ENCODE data around the gene PCDHA3. TPM values are rescaled to one million over a fixed set of nuclear protein-coding genes. Genes with fewer than 3 reads are reported as not detected.
"Not testable (repeated sequence)": the region's sequence is repeated elsewhere in the genome, so short reads cannot be mapped to it uniquely, and the experiment has no call there.

Gene PCDHA3
- total RNA-seq, 1 donor from 2014 or later, result not detected

DNA sequence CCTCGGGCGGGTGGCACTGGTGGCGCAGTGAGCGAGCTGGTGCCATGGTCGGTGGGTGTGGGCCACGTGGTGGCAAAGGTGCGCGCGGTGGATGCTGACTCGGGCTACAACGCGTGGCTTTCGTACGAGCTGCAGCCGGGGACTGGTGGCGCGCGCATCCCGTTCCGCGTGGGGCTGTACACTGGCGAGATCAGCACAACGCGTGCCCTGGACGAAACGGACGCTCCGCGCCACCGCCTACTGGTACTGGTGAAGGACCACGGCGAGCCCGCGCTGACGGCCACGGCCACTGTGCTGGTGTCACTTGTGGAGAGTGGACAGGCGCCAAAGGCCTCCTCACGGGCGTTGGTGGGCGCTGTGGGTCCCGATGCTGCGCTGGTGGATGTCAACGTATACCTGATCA lies 8.0 kb downstream of the PCDHA3 start:
- intact Hi-C loops (cut with micrococcal nuclease), result no loop called here

DNA sequence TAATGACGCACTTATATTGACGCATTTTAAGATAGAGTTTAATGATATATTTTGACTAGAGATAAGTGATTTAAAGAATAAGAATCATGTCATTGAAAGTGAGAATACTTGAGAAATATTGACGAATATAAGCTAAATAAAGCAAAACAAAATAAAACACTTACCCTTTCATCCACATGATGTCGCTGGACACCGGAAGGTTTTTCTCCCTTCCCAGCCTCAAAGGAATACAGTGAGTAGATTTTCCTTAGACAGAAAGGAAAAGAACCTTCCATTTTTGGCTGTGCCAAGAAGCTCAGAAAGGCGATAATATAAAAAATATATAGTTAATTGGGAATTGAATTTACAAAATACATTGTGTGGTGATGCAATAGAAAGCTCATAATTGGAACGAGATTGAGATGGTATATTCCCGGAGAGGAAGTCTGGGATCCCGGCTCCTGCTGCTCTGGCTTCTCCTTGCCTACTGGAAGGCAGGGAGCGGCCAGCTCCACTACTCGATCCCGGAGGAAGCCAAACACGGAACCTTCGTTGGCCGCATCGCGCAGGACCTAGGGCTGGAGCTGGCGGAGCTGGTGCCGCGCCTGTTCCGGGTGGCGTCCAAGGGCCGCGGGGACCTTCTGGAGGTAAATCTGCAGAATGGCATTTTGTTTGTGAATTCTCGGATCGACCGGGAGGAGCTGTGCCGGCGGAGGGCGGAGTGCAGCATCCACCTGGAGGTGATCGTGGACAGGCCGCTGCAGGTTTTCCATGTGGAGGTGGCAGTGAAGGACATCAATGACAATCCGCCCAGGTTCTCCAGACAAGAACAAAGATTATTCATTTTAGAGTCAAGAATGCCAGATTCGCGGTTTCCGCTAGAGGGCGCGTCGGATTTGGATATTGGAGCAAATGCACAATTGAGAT lies 20.8 kb downstream of the PCDHA3 start, which contains the start of gene PCDHA5:
Gene PCDHA5 (plus strand): TSS at position 239 of the 906 bp plus-strand sequence.
- intact Hi-C loops (cut with micrococcal nuclease), result loop anchor here (10.0 kb wide), 1 partner anchor 223 kb away; no protein-coding TSS in a partner anchor

DNA sequence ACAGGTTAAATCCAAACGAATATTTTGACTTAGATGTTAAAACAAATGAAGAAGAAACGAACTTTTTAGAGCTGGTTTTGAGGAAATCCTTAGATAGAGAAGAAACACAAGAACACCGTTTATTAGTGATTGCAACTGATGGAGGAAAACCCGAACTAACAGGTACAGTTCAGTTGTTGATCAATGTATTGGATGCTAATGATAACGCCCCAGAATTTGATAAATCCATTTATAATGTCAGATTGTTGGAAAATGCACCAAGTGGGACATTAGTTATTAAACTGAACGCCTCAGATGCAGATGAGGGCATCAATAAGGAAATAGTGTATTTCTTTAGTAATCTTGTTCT lies 21.4 kb downstream of the PCDHA3 start:
- intact Hi-C loops (cut with micrococcal nuclease), result loop anchor here (10.0 kb wide), 1 partner anchor 223 kb away; no protein-coding TSS in a partner anchor

DNA sequence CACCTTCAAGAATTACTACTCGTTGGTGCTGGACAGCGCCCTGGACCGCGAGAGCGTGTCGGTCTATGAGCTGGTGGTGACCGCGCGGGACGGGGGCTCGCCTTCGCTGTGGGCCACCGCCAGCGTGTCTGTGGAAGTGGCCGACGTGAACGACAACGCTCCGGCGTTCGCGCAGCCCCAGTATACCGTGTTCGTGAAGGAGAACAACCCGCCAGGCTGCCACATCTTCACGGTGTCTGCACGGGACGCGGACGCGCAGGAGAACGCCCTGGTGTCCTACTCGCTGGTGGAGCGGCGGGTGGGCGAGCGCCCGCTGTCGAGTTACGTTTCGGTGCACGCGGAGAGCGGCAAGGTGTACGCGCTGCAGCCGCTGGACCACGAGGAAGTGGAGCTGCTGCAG lies 22.1 kb downstream of the PCDHA3 start:
- intact Hi-C loops (cut with micrococcal nuclease), result loop anchor here (10.0 kb wide), 1 partner anchor 222 kb away; no protein-coding TSS in a partner anchor

DNA sequence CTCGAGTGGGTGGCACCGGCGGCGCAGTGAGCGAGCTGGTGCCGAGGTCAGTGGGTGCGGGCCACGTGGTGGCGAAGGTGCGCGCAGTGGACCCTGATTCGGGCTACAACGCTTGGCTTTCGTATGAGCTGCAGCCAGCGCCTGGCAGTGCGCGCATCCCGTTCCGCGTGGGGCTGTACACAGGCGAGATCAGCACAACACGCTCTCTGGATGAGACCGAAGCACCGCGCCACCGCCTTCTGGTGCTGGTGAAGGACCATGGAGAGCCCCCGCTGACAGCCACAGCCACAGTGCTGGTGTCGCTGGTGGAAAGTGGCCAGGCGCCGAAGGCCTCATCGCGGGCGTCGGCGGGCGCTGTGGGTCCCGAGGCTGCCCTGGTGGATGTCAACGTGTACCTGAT lies 22.6 kb downstream of the PCDHA3 start:
- intact Hi-C loops (cut with micrococcal nuclease), result loop anchor here (10.0 kb wide), 1 partner anchor 221 kb away; no protein-coding TSS in a partner anchor

DNA sequence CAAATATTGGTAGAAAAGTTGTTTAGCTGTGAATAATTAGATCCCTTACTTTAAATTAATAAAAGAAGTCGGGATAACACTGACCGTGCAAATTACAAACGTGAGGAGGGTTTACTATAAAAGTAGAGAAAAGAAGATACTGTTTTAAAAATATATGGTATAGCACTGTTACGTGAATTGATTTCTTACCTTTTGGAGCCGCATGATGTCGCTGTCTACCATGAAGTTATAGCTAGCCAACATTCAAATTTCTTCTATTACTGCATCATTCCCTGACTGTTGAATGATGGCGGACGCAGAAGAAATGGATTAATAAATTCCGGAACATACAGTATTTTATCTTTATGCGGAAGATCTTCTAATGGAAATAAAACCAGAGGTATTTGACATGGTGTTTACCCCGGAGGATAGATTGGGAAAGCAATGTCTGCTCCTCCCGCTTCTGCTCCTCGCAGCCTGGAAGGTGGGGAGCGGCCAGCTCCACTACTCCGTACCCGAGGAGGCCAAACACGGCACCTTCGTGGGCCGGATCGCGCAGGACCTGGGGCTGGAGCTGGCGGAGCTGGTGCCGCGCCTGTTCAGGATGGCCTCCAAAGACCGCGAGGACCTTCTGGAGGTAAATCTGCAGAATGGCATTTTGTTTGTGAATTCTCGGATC lies 27.0 kb downstream of the PCDHA3 start, which contains the start of gene PCDHA6:
Gene PCDHA6 (plus strand): TSS at position 257 of the 658 bp plus-strand sequence. CDS start 132 bp downstream, at position 389.
- intact Hi-C loops (cut with micrococcal nuclease), result loop anchor here (10.0 kb wide), 1 partner anchor 217 kb away; no protein-coding TSS in a partner anchor

DNA sequence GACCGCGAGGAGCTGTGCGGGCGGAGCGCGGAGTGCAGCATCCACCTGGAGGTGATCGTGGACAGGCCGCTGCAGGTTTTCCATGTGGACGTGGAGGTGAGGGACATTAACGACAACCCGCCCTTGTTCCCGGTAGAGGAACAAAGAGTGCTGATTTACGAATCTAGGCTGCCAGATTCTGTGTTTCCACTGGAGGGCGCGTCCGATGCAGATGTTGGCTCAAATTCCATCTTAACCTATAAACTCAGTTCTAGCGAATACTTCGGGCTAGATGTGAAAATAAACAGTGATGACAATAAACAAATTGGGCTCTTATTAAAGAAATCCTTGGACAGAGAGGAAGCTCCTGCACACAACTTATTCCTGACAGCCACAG lies 27.5 kb downstream of the PCDHA3 start:
- intact Hi-C loops (cut with micrococcal nuclease), result loop anchor here (10.0 kb wide), 1 partner anchor 216 kb away; no protein-coding TSS in a partner anchor

DNA sequence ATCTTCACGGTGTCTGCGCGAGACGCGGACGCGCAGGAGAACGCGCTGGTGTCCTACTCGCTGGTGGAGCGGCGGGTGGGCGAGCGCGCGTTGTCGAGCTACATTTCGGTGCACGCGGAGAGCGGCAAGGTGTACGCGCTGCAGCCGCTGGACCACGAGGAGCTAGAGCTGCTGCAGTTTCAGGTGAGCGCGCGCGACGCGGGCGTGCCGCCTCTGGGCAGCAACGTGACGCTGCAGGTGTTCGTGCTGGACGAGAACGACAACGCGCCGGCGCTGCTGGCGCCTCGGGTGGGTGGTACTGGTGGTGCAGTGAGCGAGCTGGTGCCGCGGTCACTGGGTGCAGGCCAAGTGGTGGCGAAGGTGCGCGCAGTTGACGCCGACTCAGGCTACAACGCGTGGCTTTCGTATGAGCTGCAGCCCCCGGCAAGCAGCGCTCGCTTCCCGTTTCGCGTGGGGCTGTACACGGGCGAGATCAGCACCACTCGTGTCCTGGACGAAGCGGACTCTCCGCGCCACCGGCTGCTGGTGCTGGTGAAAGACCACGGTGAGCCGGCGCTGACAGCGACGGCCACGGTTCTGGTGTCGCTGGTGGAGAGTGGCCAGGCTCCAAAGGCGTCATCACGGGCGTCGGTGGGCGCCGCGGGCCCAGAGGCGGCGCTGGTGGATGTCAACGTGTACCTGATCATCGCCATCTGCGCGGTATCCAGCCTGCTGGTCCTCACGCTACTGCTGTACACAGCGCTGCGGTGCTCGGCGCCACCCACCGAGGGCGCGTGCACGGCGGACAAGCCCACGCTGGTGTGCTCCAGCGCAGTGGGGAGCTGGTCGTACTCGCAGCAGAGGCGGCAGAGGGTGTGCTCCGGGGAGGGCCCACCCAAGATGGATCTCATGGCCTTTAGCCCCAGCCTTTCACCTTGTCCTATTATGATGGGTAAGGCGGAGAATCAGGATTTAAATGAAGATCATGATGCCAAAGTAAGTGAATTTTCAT lies 28.9 kb downstream of the PCDHA3 start:
- intact Hi-C loops (cut with micrococcal nuclease), result loop anchor here (10.0 kb wide), 1 partner anchor 215 kb away; no protein-coding TSS in a partner anchor

DNA sequence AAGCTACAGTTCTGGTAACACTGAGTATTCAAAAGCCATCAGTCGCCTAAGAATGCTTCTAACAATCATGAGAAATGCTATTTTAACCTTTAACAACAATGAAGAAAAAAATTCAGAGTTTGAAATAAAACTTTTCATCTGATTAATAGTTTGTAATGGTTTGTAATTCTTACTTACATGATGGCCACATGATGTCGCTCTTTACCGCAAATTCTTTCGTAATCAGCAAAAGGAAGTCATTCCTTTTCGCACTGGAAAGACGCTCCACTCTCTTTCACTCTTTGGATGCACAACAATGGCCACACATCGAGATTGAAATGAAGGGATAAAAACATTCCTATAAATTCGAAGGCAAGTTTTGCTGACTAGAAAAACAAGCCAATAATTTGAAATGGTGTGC lies 33.1 kb downstream of the PCDHA3 start, which contains the start of gene PCDHA7:
Gene PCDHA7 (plus strand): TSS at position 277 of the 400 bp plus-strand sequence. CDS start 115 bp downstream, at position 392.
- intact Hi-C loops (cut with micrococcal nuclease), result no loop called here

DNA sequence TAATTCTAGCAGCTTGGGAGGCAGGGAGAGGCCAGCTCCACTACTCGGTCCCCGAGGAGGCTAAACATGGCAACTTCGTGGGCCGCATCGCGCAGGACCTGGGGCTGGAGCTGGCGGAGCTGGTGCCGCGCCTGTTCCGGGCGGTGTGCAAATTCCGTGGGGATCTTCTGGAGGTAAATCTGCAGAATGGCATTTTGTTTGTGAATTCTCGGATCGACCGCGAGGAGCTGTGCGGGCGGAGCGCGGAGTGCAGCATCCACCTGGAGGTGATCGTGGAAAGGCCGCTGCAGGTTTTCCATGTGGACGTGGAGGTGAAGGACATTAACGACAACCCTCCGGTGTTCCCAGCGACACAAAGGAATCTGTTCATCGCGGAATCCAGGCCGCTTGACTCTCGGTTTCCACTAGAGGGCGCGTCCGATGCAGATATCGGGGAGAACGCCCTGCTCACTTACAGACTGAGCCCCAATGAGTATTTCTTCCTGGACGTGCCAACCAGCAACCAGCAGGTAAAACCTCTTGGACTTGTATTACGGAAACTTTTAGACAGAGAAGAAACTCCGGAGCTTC lies 33.7 kb downstream of the PCDHA3 start:
- intact Hi-C loops (cut with micrococcal nuclease), result loop anchor here (5.0 kb wide), 1 partner anchor 48 kb away; the partner anchor contains the start of gene PCDHA13

DNA sequence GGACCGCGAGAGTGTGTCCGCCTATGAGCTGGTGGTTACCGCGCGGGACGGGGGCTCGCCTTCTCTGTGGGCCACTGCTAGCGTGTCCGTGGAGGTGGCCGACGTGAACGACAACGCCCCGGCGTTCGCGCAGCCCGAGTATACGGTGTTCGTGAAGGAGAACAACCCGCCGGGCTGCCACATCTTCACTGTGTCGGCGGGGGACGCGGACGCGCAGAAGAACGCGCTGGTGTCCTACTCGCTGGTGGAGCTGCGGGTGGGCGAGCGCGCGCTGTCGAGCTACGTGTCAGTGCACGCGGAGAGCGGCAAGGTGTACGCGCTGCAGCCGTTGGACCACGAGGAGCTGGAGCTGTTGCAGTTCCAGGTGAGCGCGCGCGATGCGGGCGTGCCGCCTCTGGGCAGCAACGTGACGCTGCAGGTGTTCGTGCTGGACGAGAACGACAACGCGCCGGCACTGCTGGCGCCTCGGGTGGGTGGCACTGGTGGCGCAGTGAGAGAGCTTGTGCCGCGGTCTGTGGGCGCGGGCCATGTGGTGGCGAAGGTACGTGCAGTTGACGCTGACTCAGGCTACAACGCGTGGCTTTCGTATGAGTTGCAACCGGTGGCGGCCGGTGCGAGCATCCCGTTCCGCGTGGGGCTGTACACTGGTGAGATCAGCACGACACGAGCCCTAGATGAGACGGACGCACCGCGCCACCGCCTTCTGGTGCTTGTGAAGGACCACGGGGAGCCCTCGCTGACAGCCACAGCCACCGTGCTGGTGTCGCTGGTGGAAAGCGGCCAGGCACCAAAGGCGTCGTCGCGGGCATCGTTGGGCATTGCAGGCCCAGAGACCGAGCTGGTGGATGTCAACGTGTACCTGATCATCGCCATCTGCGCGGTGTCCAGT lies 35.0 kb downstream of the PCDHA3 start:
- intact Hi-C loops (cut with micrococcal nuclease), result loop anchor here (5.0 kb wide), 1 partner anchor 46 kb away; the partner anchor contains the start of gene PCDHA13

DNA sequence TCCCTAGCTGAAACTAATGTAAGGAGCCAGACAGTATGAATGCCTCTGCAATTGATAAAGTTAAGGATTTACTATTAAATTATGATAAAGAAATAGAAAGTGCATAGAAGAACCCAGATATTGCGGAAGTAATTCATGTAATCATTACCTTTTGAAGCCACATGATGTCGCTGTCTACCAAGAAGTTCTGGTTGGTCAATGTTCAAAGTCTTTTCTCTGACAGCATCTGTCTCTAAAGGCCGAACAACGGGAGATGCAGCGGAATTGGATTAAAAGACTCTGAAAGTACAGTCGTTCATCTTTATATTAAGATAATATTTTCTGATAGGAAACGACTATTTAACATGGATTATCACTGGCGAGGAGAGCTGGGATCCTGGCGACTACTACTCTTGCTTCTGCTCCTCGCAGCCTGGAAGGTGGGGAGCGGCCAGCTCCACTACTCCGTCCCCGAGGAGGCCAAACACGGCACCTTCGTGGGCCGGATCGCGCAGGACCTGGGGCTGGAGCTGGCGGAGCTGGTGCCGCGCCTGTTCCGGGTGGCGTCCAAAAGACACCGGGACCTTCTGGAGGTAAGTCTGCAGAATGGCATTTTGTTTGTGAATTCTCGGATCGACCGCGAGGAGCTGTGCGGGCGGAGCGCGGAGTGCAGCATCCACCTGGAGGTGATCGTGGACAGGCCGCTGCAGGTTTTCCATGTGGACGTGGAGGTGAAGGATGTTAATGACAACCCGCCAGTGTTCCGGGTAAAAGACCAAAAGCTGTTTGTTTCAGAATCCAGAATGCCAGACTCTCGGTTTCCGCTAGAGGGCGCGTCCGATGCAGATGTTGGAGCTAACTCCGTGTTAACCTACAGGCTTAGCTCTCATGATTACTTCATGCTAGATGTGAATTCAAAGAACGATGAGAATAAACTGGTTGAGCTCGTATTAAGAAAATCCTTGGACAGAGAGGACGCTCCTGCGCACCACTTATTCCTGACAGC lies 40.4 kb downstream of the PCDHA3 start, which contains the start of gene PCDHA8:
Gene PCDHA8 (plus strand): TSS at position 210 of the 985 bp plus-strand sequence. CDS start 135 bp downstream, at position 345.
- intact Hi-C loops (cut with micrococcal nuclease), result loop anchor here (1.0 to 5.0 kb wide), 2 partner anchors 39 to 200 kb away; partner anchors contain the start of gene PCDHA3

DNA sequence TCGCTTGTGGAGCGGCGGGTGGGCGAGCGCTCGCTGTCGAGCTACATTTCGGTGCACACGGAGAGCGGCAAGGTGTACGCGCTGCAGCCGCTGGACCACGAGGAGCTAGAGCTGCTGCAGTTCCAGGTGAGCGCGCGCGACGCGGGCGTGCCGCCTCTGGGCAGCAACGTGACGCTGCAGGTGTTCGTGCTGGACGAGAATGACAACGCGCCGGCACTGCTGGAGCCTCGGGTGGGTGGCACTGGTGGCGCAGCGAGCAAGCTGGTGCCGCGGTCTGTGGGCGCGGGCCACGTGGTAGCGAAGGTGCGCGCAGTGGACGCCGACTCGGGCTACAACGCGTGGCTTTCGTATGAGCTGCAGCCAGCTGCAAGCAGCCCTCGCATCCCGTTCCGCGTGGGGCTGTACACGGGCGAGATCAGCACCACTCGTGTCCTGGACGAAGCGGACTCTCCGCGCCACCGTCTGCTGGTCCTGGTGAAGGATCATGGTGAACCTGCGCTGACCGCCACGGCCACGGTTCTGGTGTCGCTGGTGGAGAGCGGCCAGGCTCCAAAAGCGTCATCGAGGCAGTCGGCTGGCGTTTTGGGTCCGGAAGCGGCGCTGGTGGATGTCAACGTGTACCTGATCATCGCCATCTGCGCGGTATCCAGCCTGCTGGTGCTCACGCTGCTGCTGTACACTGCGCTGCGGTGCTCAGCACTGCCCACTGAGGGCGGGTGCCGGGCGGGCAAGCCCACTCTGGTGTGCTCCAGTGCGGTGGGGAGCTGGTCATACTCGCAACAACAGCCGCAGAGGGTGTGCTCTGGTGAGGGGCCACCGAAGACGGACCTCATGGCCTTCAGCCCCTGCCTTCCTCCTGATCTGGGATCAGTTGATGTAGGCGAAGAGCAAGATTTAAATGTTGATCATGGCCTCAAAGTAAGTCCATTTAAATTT lies 42.2 kb downstream of the PCDHA3 start:
- intact Hi-C loops (cut with micrococcal nuclease), result loop anchor here (5.0 kb wide), 1 partner anchor 41 kb away; the partner anchor contains the start of gene PCDHA3

DNA sequence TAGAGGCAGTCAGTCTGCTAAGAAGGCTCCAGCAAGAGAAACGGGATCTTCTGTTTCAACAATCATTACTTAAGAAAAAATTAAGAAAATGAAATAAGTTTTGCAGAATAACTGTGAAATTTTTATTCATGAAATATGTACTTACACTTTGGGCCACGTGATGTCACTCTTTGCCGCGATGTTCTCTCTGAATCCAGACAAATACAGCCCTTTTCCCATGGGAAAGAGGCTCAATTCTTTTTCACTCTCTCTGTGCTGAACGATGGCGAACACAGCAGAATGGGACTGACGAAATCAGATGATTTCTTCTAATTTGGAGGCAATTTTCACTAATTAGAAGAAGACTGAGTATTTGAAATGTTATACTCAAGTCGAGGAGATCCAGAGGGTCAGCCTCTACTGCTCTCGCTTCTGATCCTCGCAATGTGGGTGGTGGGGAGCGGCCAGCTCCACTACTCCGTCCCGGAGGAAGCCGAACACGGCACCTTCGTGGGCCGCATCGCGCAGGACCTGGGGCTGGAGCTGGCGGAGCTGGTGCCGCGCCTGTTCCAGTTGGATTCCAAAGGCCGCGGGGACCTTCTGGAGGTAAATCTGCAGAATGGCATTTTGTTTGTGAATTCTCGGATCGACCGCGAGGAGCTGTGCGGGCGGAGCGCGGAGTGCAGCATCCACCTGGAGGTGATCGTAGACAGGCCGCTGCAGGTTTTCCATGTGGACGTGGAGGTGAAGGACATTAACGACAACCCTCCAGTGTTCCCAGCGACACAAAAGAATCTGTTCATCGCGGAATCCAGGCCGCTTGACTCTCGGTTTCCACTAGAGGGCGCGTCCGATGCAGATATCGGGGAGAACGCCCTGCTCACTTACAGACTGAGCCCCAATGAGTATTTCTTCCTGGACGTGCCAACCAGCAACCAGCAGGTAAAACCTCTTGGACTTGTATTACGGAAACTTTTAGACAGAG lies 47.6 kb downstream of the PCDHA3 start, which contains the start of gene PCDHA9:
Gene PCDHA9 (plus strand): TSS at position 244 of the 964 bp plus-strand sequence. CDS start 114 bp downstream, at position 358.
- intact Hi-C loops (cut with micrococcal nuclease), result not testable (repeated sequence)

Measured in T-helper 2 cell treated with Interferon-gamma antibody and Interleukin-4, amounts not matched to agents 100 ng/mL and 5 ng/mL, for 36 hours (primary cell).